ENCODE data around the gene NEGR1. TPM values are rescaled to one million over a fixed set of nuclear protein-coding genes. Genes with fewer than 3 reads are reported as not detected.

The NEGR1 gene
- total RNA-seq, 1 experiment from 2014 or later: 4.1 TPM

DNA sequence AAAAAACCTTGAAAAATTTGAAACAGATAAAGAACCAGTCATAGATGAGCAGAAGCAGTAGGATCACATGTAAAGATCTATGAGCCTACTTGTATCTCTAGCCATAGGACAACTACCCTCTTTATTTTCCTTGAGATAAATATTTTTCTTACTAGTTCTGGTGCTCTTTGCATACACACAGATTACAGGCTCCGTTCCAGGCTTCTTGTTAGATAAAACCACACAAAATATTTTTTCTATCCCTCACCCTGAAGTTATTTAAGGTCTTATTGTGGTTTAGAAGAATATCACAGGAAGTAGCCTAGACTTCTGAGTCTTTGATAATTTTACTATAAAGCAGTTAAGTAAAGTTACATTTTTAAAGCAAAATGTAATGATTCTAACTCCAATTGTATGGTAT lies 512.2 kb downstream of the NEGR1 start:
- Mint-ChIP-seq H3K4me3 (ENCODE audit: unreplicated experiment) (no peak overlapping the region), H3K36me3 (ENCODE audit: insufficient read depth, unreplicated experiment) (no peaks in the 10 kb centered on the region), H3K27ac (ENCODE audit: low read depth, unreplicated experiment) (no peak overlapping the region), H3K4me1 (ENCODE audit: insufficient read depth, unreplicated experiment) (no peaks in the 10 kb centered on the region), H3K27me3 (ENCODE audit: insufficient read depth, unreplicated experiment) (no peaks in the 10 kb centered on the region), H3K9me3 (ENCODE audit: unreplicated experiment) (no peaks in the 10 kb centered on the region)
- DNase-seq (ENCODE audit: unreplicated experiment): no peak
- POLR2A ChIA-PET: no interaction called here
- intact Hi-C loops (cut with micrococcal nuclease): no loop called here
- TF ChIP-seq, protein P1, sequence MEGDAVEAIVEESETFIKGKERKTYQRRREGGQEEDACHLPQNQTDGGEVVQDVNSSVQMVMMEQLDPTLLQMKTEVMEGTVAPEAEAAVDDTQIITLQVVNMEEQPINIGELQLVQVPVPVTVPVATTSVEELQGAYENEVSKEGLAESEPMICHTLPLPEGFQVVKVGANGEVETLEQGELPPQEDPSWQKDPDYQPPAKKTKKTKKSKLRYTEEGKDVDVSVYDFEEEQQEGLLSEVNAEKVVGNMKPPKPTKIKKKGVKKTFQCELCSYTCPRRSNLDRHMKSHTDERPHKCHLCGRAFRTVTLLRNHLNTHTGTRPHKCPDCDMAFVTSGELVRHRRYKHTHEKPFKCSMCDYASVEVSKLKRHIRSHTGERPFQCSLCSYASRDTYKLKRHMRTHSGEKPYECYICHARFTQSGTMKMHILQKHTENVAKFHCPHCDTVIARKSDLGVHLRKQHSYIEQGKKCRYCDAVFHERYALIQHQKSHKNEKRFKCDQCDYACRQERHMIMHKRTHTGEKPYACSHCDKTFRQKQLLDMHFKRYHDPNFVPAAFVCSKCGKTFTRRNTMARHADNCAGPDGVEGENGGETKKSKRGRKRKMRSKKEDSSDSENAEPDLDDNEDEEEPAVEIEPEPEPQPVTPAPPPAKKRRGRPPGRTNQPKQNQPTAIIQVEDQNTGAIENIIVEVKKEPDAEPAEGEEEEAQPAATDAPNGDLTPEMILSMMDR (IDR thresholded peaks at IDR 0.05; ENCODE audit: unreplicated experiment): no peak
- CTCF ChIA-PET: no interaction called here
- no TSS peak for BruUV-seq (replicated peaks)

DNA sequence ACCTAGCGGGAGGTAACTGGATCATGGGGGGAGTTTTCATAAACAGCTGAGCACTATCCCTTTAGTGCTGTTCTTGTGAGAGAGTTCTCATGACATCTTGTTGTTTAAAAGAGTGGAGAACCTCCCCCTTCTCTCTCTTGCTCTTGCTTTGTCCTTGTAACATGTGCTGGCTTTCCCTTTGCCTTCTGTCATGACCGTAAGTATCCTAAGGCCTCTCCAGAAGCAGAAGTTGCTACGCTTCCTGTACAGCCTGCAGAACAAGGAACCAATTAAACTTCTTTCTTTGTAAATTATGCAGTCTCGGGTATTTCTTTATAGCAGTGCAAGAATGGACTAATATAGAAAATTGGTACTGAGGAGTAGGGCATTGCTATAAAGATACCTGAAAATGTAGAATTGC lies 515.6 kb downstream of the NEGR1 start:
- ChIA-PET POLR2A (no interaction called here), CTCF (no interaction called here)
- H3K4me1 Mint-ChIP-seq (ENCODE audit: insufficient read depth, unreplicated experiment): no peaks in the 10 kb centered on the region
- no peak overlapping the region for H3K27ac Mint-ChIP-seq (ENCODE audit: low read depth, unreplicated experiment)
- TF ChIP-seq, protein P1 (IDR thresholded peaks at IDR 0.05; ENCODE audit: unreplicated experiment): no peak
- no peak overlapping the region for H3K4me3 Mint-ChIP-seq (ENCODE audit: unreplicated experiment)
- H3K9me3 Mint-ChIP-seq (ENCODE audit: unreplicated experiment): no peaks in the 10 kb centered on the region
- intact Hi-C loops (cut with micrococcal nuclease): no loop called here
- no TSS peak for BruUV-seq (replicated peaks)
- DNase-seq (ENCODE audit: unreplicated experiment): no peak
- H3K27me3 Mint-ChIP-seq (ENCODE audit: insufficient read depth, unreplicated experiment): no peaks in the 10 kb centered on the region
- no peaks in the 10 kb centered on the region for H3K36me3 Mint-ChIP-seq (ENCODE audit: insufficient read depth, unreplicated experiment)

DNA sequence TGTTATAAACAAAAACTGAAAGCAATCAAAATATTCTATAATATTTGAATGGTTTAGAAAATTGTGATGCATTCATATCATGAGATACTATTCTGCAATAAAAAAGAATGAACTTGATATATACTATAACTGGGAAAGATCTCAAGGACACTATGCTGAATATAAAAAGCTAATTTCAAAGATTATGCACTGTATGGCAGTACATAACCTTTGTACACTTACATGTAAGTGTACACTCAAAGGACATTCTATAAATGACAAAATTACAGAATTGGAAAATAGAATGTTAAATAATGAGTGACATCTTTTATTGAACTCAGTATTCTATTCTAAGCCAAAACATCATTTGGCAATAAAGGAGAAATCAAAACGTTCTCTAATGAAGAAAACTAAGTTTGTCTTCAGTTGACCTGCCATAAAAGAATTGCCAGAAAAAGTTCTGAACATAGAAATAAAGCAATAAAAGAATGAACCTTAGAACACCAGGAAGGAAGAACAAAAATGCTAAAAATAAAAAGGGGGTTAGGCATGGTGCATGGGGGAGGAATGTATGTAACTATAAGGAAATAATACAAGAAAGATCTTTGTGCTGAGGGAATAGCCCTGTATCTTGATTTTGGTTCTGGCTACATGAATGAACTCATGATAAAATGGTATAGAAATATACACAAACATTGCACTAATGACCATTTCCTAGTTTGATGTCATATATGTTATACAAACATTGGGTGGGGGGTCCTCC lies 519.7 kb downstream of the NEGR1 start:
- Mint-ChIP-seq H3K36me3 (ENCODE audit: insufficient read depth, unreplicated experiment) (no peaks in the 10 kb centered on the region), H3K27me3 (ENCODE audit: insufficient read depth, unreplicated experiment) (no peaks in the 10 kb centered on the region), H3K27ac (ENCODE audit: low read depth, unreplicated experiment) (no peak overlapping the region), H3K9me3 (ENCODE audit: unreplicated experiment) (no peaks in the 10 kb centered on the region), H3K4me3 (ENCODE audit: unreplicated experiment) (no peak overlapping the region), H3K4me1 (ENCODE audit: insufficient read depth, unreplicated experiment) (no peaks in the 10 kb centered on the region)
- ChIA-PET POLR2A (no interaction called here), CTCF (no interaction called here)
- DNase-seq (ENCODE audit: unreplicated experiment): no peak
- TF ChIP-seq, protein P1 (IDR thresholded peaks at IDR 0.05; ENCODE audit: unreplicated experiment): no peak
- intact Hi-C loops (cut with micrococcal nuclease): no loop called here
- no TSS peak for BruUV-seq (replicated peaks)

DNA sequence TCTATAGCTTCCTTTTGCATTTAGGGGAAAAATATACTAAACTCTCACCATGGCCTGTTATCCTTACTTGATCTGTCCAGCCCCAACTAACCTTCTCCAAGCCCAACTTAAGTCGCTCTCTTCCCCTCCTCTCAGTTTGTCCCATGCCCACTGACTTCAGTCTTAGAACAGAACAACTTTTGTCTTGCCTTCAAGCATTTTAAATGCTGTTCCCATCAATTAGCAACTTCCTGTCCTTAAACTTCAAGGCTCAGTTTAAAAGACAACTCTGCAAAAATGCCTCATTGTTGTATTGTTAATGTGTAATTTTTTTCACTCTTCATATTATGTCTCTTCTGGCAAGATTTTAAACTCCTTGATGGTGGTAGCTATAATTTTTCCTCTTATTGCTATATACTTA lies 526.9 kb downstream of the NEGR1 start:
- no peak overlapping the region for H3K4me3 Mint-ChIP-seq (ENCODE audit: unreplicated experiment)
- no peak overlapping the region for H3K27ac Mint-ChIP-seq (ENCODE audit: low read depth, unreplicated experiment)
- H3K27me3 Mint-ChIP-seq (ENCODE audit: insufficient read depth, unreplicated experiment): no peaks in the 10 kb centered on the region
- intact Hi-C loops (cut with micrococcal nuclease): no loop called here
- H3K9me3 Mint-ChIP-seq (ENCODE audit: unreplicated experiment): no peaks in the 10 kb centered on the region
- no TSS peak for BruUV-seq (replicated peaks)
- TF ChIP-seq, protein P1 (IDR thresholded peaks at IDR 0.05; ENCODE audit: unreplicated experiment): no peak
- ChIA-PET POLR2A (no interaction called here), CTCF (no interaction called here)
- H3K36me3 Mint-ChIP-seq (ENCODE audit: insufficient read depth, unreplicated experiment): no peaks in the 10 kb centered on the region
- H3K4me1 Mint-ChIP-seq (ENCODE audit: insufficient read depth, unreplicated experiment): no peaks in the 10 kb centered on the region
- DNase-seq (ENCODE audit: unreplicated experiment): no peak
